DOHH2 (cell line): ENCODE data around the gene CALCR.

Experiments
- H3F3A ChIP-seq: fragments of 200-600 bp; sonication (generic), shearing (Covaris generic); 2 replicates; pipeline ENCODE4 v1.6.0; 2016; ENCODE audit warnings: antibody characterized with exemption, mild to moderate bottlenecking; ENCODE audit not compliant: control insufficient read depth, insufficient read depth
- H3K27ac ChIP-seq: fragments of 200-600 bp; sonication (generic); 2 replicates; pipeline ENCODE4 v1.5.1; 2014; ENCODE audit warnings: low read depth, mild to moderate bottlenecking, low read length, moderate library complexity
- H3K27me3 ChIP-seq: fragments of 200-600 bp; sonication (generic); 2 replicates; pipeline ENCODE4 v1.6.1; 2014; ENCODE audit warnings: mild to moderate bottlenecking, low read length, mixed read lengths; ENCODE audit not compliant: control insufficient read depth
- H3K36me3 ChIP-seq: fragments of 200-600 bp; sonication (generic); 2 replicates; pipeline ENCODE4 v1.6.1; 2014; ENCODE audit warnings: mild to moderate bottlenecking, low read length, moderate library complexity, mixed read lengths; ENCODE audit not compliant: control insufficient read depth
- H3K4me1 ChIP-seq: fragments of 200-600 bp; sonication (generic); 2 replicates; pipeline ENCODE4 v1.6.1; 2014; ENCODE audit warnings: mild to moderate bottlenecking, low read length, mixed read lengths; ENCODE audit not compliant: control insufficient read depth
- H3K4me2 ChIP-seq: fragments of 200-600 bp; sonication (generic); 2 replicates; pipeline ENCODE4 v1.6.0; 2014; ENCODE audit warnings: mild to moderate bottlenecking, low read length, moderate library complexity
- H3K4me3 ChIP-seq: fragments of 200-600 bp; sonication (generic); 2 replicates; pipeline ENCODE4 v1.5.1; 2014; ENCODE audit warnings: mild to moderate bottlenecking, low read length, mixed read lengths
- H3K79me2 ChIP-seq: fragments of 200-600 bp; sonication (generic); 2 replicates; pipeline ENCODE4 v1.6.1; 2014; ENCODE audit warnings: mild to moderate bottlenecking, low read length, mixed read lengths; ENCODE audit not compliant: control insufficient read depth
- H3K9me2 ChIP-seq: fragments of 200-600 bp; sonication (generic); replicated peaks from 2 replicates; pipeline ENCODE4 v1.6.1; 2014; ENCODE audit warnings: mild to moderate bottlenecking, low read length, mixed read lengths; ENCODE audit not compliant: control insufficient read depth
- H3K9me3 ChIP-seq: fragments of 200-600 bp; sonication (generic); 2 replicates; pipeline ENCODE4 v1.6.1; 2014; ENCODE audit warnings: antibody characterized with exemption, low read length, mixed read lengths; ENCODE audit not compliant: control insufficient read depth, insufficient read depth
- H4K20me1 ChIP-seq: fragments of 200-600 bp; sonication (generic); 2 replicates; pipeline ENCODE4 v1.6.0; 2014; ENCODE audit warnings: low read depth, mild to moderate bottlenecking, antibody characterized with exemption, low read length, moderate library complexity; ENCODE audit not compliant: control insufficient read depth, insufficient read depth
- EZH2phosphoT487 ChIP-seq: fragments of 200-600 bp; sonication (generic); IDR thresholded peaks from 2 replicates; pipeline ENCODE4 v1.6.1; 2017; ENCODE audit warnings: borderline replicate concordance, mild to moderate bottlenecking, antibody characterized with exemption, low read length, moderate library complexity, mixed read lengths
- TF ChIP-seq, protein P1 (sequence below): fragments of 200-600 bp; sonication (generic); IDR thresholded peaks from one replicate; pipeline ENCODE4 v1.5.1; 2014; ENCODE audit warnings: antibody characterized with exemption, mild to moderate bottlenecking, low read depth, low read length; ENCODE audit not compliant: poor library complexity, severe bottlenecking

Gene CALCR

DNA sequence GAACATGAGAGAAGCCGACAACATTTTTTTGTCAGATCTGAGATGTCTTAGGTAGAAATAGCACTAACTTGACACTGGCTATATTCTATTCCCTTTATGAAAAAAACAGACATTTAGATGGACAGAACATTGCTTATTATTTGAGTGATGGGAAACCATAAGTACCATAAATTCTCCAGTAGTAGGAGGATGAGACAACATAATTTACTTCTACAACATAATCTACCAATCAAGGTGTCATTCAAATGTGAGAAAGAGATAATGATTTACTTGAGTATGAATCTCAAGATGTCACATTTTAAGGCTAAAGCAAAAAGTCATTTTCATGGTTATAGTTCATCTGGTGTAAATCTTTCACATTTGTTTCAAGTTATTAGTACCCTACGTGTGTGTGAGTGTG lies 110.8 kb downstream of the CALCR start:
- no peaks in the 10 kb centered on the region for H3K36me3 ChIP-seq
- peaks cover 6% of the 10 kb centered on the region; the same call in 1 of the 2 replicates for H3K27me3 ChIP-seq
- no peak for TF ChIP-seq EZH2phosphoT487
- TF ChIP-seq, protein P1, sequence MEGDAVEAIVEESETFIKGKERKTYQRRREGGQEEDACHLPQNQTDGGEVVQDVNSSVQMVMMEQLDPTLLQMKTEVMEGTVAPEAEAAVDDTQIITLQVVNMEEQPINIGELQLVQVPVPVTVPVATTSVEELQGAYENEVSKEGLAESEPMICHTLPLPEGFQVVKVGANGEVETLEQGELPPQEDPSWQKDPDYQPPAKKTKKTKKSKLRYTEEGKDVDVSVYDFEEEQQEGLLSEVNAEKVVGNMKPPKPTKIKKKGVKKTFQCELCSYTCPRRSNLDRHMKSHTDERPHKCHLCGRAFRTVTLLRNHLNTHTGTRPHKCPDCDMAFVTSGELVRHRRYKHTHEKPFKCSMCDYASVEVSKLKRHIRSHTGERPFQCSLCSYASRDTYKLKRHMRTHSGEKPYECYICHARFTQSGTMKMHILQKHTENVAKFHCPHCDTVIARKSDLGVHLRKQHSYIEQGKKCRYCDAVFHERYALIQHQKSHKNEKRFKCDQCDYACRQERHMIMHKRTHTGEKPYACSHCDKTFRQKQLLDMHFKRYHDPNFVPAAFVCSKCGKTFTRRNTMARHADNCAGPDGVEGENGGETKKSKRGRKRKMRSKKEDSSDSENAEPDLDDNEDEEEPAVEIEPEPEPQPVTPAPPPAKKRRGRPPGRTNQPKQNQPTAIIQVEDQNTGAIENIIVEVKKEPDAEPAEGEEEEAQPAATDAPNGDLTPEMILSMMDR, result no peak

DNA sequence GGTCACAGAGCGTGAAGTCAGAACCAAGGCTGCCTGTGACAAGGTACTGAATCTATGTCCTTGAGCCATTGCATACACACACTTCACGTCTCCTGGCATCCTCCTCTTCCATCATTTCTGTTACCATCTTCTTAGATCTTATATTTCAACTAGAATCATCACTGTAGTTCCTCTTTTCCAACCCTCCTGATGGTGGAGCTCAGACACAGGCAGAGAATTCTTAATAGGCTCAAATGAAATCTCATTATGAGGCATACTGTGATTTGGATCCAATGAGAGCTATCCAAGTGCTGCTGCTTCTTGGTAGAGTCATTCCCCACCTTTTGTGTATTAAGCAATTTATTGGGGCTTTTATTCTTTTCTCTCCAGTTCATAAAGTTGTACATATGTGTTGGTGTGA lies 113.2 kb downstream of the CALCR start:
- no peak overlapping the region for H3K4me2 ChIP-seq
- no peaks in the 10 kb centered on the region for H3K79me2 ChIP-seq
- H4K20me1 ChIP-seq, result no peaks in the 10 kb centered on the region
- H3K27me3 ChIP-seq, result 0 out of 2 replicates have a peak, but pooled peaks cover 3% of the 10 kb centered on the region
- TF ChIP-seq, protein P1, result peak; percentile 38
- no peak for TF ChIP-seq EZH2phosphoT487
- no peaks in the 10 kb centered on the region for H3K4me1 ChIP-seq
- H3K9me3 ChIP-seq, result no peaks in the 10 kb centered on the region
- no peak overlapping the region for H3K27ac ChIP-seq
- H3K36me3 ChIP-seq, result no peaks in the 10 kb centered on the region
- H3F3A ChIP-seq, result no peaks in the 10 kb centered on the region
- no peaks in the 10 kb centered on the region for H3K9me2 ChIP-seq
- H3K4me3 ChIP-seq, result no peak overlapping the region

More for the DNA sequence above, 110.8 kb downstream of the CALCR start:
- Histone ChIP-seq H3K27ac (no peak overlapping the region), H4K20me1 (no peaks in the 10 kb centered on the region), H3F3A (no peaks in the 10 kb centered on the region), H3K9me2 (no peaks in the 10 kb centered on the region), H3K4me1 (no peaks in the 10 kb centered on the region), H3K9me3 (no peaks in the 10 kb centered on the region), H3K4me3 (no peak overlapping the region), H3K79me2 (no peaks in the 10 kb centered on the region), H3K4me2 (no peak overlapping the region)

DNA sequence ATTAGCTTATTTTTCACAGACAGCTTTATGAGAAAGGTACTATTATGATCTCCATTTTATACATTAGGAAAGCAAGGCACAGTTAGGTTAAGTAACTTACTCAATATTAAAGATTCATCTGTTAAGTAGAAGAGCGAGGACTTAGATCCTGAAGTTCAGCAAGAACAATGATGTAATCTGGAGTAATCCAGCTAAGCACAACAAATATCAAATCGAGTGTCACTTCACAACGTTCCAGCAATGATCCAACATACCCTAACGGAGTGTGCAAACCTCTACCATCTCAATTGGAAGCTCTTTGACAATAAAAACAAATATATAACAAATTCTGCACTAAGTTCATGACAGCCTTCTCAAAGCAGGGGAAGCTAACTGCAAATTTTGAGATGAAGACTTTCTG lies 121.3 kb downstream of the CALCR start:
- Histone ChIP-seq H3K4me3 (no peak overlapping the region), H3K79me2 (no peaks in the 10 kb centered on the region), H3K9me2 (no peaks in the 10 kb centered on the region), H4K20me1 (no peaks in the 10 kb centered on the region), H3K4me1 (peaks cover 5% of the 10 kb centered on the region), H3F3A (no peaks in the 10 kb centered on the region), H3K36me3 (no peaks in the 10 kb centered on the region), H3K27me3 (peaks cover 6% of the 10 kb centered on the region), H3K4me2 (no peak overlapping the region), H3K9me3 (no peaks in the 10 kb centered on the region), H3K27ac (no peak overlapping the region)
- TF ChIP-seq EZH2phosphoT487, result no peak
- TF ChIP-seq, protein P1, result no peak

DNA sequence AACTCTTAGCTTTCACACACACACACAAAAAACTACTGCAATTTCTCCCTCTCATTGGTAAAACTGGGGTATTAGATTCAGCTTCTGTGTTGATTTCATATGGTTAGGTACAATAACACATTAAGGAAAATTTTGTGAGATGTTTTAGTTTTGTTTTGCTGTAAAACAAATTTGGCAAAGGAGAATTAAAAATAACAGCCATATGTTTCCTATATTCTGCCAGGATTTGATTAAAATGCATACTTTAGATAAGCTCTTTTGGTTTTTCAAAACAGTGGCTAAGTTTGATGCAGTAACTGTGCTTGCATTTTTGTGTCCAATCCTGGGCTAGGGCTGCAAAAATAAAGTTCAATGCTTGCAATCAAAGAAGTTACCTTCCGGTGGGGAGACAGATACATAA lies 126.3 kb downstream of the CALCR start:
- TF ChIP-seq, protein P1, result no peak
- TF ChIP-seq EZH2phosphoT487, result no peak
- Histone ChIP-seq H3K79me2 (no peaks in the 10 kb centered on the region), H4K20me1 (no peaks in the 10 kb centered on the region), H3F3A (no peaks in the 10 kb centered on the region), H3K4me3 (no peak overlapping the region), H3K9me2 (no peaks in the 10 kb centered on the region), H3K4me2 (peak overlapping the region; percentile 0), H3K4me1 (peaks cover 15% of the 10 kb centered on the region), H3K9me3 (no peaks in the 10 kb centered on the region), H3K36me3 (no peaks in the 10 kb centered on the region), H3K27me3 (peaks cover under 1% of the 10 kb centered on the region; the same call in 1 of the 2 replicates), H3K27ac (no peak overlapping the region)
